NCI-H510A (cell line): Measurements from ENCODE around the gene MNX1.

Source experiments
- DNase-seq: peaks from one replicate; lab custom pipeline; 2025; lab: John Stamatoyannopoulos, UW

The MNX1 gene

GRCh38 chr7:157002819-157003421 lies 7.5 kb downstream of the MNX1 start:
- DNase-seq: no peak

DNA sequence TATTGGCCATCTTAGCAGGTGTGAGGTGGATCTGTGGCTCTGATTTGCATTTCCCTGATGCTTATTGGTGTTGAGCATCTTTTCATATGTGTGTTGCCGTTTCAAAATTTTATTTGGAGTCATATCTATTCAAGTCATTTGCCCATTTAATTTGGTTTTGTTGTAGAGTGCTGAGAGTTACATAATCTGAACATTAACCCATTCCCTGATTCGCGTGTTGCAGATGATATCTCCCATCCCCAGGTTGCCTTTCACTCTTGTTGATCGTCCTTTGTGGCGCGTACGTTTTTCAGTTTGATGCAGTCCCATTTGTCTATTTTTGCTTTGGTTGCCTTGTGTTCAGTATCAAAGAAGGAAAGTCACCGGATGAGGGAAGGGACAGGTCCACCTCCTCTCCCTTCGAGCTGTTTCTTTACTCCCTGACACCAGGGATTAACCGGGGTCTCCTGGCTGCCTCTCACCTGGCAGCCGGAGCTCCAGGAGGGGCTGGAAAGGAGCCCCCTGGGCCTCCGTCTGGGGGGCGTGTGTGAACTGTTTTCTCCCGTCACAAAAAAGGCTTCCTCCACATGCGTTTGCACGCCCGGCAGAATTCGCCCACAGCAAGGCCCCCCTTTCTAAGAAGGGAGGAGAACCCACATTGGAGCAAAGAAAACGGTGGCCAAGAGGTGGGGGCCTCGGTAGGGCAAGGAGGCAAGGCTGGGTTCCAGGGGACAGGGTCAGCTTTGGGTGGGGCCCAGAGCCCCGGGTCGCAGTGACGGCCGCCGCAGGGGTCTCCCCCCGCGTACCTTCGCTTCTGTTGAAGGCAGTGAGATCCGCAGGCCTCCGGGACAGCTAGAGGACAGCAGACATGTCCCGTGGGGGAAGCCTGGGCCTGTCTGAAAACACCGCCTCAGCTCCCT lies 8.3 kb downstream of the MNX1 start:
- DNase-seq: no peak

GRCh38 chr7:157000741-157001653 lies 9.5 kb downstream of the MNX1 start:
- DNase-seq: no peak

- DNase-seq: no peak
Observed at GRCh38 chr7:156999958-157000726, 10.3 kb downstream of the MNX1 start.

DNA sequence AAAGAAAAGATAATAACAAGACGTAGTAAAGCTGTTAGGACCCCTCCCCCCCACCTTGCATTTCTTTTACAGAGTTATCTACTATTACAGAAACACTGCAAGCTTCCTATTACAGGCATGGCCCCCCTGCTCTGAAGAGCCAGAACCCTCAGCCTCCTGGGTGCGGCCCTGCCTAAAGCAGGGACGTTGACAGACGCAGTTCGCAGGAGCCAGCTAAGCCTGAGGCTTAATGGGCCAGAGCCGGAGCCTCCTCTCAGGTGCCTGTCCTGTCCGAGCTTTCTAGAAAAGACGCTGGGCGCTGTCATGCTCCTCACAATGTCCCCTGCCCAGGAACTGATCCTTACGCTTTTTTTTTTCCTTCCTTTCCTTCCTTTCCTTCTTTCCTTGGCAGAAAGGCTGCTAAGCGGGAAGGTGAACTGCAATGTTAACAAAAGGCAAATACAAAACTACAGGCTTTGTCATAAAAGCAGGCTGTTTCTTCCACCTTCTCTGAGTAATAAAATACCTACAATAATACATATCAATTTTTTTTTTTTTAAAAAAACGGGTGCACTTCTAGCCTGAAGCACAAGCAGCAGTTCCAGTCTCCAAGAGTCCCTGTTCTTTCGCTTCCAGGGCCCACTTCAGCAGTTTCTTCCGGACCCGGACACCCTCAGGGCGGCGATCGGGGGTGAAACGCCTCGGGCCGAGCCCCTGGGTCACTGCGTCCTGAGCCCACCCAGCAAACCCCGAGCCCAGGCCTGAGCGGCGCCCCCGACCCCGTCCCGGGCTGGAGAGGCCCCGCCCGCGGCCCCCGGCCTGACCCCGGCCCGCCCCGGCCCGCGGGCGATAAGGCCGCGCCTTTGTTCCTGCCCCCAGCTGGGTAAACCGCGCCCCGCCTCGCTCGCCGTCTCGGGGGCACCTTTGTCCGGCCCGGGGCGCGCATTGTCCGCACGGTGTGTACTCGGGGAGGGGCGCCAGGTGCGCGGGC lies 11.2 kb downstream of the MNX1 start:
- DNase-seq: peak; percentile 31

DNA sequence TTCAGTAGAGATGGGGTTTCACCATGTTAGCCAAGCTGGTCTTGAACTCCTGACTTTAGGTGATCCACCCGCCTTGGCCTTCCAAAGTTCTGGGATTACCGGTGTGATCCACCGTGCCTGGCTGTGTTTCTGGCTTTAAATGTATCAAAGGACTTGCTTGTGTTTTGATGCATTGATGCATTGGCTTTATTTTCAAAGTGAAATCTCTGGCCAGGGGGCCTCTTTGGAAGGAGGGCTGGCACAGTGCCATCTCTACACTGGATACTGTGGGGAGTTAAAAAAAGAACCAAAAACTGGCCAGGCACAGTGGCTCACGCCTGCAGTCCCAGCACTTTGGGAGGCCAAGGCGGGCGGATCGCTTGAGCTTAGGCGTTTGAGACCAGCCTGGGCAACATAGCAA lies 16.0 kb downstream of the MNX1 start:
- no peak for DNase-seq

- DNase-seq: no peak
Observed at GRCh38 chr7:156993925-156994235, 16.6 kb downstream of the MNX1 start.

GRCh38 chr7:156993021-156993924 lies 17.2 kb downstream of the MNX1 start:
- no peak for DNase-seq

DNA sequence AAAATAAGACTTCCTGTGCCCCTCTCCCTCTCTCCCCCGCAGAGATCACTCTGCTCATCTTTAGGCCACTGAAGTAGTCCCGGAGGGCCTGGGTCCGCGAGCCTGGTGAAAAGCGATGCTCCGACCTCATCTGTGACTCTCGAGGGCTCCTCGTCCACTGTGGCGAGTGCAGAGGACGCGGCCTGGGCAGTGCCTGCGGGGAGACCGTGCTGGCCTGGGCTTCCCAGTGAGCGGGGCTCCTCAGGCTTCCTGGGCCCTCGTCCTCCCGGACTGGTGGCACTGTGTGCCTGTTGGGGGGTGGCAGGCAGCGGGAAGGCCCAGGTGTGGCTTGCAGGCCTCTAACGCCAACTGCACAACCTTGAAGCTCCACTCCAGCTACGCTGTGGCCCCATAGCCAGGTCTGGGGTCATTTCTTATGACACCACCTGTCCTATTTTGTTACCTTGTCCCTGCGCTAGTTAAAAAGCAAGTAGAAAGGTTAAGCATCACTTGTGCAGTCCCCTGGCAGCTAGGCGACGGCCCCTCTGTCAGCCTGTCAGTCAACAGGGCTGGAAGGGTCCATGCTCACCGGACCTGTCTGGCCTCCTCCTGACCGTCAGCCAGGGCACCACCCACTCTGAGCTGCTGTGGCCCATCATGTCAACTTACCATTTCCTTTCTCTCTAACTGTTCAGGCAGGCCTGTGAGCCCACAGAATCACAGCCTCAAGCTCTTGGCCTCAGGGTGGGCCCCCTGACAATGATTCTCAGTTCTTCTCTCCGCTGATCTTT lies 20.5 kb downstream of the MNX1 start:
- DNase-seq: no peak

- DNase-seq: no peak
Observed at GRCh38 chr7:156988343-156989185, 21.9 kb downstream of the MNX1 start.

GRCh38 chr7:156986378-156986777 lies 24.1 kb downstream of the MNX1 start:
- no peak for DNase-seq

DNA sequence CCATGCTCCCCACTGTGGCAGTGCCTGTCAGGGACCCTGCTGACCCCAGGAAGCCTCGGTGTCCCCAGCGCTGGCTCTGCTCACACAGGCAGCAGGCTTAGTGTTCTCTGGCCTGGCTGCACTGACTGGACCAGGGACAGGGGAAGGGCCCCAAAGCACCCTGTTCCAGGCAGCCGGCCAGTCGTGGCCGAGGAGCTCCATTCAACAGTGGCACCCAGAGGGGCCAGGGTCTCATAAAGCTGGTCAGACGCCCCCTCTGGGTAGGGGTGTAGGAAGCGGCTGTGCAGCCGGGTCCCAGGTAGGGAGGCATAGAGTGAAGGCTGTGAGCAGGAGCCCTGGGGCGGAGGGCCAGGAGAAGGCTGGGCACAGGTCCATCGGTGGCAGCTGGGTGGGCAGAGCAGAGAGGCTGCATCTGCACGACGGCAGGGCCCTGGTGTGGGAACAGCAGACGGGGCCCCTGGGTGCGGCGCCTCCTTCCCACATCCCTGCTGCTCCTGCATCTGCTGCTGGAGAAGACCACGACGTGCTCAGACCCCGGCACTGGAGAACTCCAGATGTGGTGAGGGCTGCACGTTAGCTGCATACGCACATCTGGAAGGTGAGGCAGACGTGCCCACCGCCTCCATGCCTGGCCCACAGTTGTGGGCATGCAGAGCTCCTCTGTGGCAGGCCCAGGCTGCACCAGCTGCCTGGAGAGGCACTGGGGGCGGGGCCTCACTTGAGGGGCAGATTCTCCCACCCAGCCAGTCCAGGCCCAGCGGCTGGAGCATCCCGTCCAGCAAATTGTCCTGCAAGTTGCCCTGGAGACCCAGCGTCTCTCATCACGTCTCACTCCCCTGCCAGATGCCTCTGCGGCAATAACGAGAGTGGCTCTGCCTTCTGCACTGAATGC lies 25.1 kb downstream of the MNX1 start:
- DNase-seq: no peak

DNA sequence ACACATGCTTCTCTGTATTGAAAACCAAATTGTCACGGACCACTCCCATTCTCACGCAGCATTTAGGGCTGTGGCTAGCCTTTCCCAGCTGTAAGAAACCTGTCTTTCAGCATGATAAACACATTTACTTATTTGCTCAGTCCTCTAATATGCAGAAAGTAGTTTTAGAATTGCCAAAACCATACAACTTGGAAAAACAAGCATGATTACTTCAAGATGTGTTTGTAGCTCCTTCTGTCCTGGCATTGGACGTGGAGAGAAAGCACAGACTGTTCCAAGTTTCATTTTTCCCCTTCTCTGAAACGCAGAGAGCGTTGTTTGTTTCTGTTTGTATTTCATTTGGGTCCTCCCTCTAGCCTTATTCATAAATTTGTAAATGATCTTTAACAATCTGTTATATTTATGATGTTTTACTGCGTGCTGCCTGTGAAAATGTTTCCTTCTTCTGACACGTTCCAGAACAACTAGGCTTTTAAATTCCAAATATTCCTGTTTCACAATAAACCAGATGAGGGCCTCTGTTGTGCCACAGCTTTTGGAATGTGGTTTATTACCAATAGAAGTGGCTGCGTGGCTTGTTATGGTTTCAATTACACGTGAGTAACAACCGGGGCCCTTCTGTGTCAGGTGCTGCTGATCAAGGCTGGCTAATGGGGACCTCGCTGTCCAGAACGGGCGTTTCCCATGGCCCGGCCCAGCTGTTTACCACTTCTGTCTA lies 26.1 kb downstream of the MNX1 start:
- no peak for DNase-seq

- DNase-seq: no peak
Observed at GRCh38 chr7:156979711-156980110, 30.8 kb downstream of the MNX1 start.

DNA sequence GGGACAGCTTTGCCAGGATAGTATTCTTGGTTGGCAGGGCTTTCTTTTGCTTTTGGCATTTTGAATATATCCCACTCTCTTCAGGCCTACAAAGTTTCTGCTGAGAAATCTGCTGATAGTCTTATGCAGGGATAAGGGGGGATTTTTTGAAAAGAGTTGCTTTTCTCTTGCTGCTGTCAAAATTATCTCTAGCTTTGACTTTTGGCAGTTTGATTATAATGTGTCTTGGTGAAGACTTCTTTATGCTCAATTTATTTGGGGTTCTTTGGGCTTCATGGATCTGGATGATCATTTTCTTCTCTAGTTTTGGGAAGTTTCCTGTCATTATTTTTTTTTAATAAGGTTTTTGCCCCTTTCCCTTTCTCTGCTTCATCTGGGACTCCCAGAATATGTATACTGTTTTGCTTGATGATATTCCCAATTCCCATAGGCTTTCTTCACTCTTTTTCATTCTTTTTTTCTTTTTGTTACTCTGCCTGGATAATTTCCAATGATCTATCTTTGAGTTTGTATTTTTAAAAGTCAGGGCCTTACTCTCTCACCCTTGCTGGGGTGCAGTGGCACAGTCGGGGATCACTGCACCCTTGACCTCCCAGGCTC lies 31.4 kb downstream of the MNX1 start:
- DNase-seq: no peak

GRCh38 chr7:156975620-156976019 lies 34.8 kb downstream of the MNX1 start:
- no peak for DNase-seq
